Mucosa of stomach (tissue), 1 donor: ENCODE measurements around the gene SUB1.
"Not testable (repeated sequence)": the region's sequence is repeated elsewhere in the genome, so short reads cannot be mapped to it uniquely, and the experiment has no call there.

Experiments
- H3K27me3 ChIP-seq: one replicate; pipeline ENCODE4 v1.7.0; 2013; ENCODE audit warnings: mild to moderate bottlenecking, low read length; ENCODE audit not compliant: control insufficient read depth, insufficient read depth
- H3K36me3 ChIP-seq: one replicate; pipeline ENCODE4 v1.7.0; 2013; ENCODE audit warnings: low read length; ENCODE audit not compliant: control insufficient read depth, insufficient read depth
- H3K4me1 ChIP-seq: one replicate; pipeline ENCODE4 v1.7.0; 2013; ENCODE audit warnings: mild to moderate bottlenecking, low read length; ENCODE audit not compliant: control insufficient read depth, insufficient read depth
- H3K4me3 ChIP-seq: one replicate; pipeline ENCODE4 v1.7.0; 2013; ENCODE audit warnings: low read length
- H3K9ac ChIP-seq: one replicate; pipeline ENCODE4 v1.7.0; 2013; ENCODE audit warnings: mild to moderate bottlenecking, low read length, moderate library complexity
- H3K9me3 ChIP-seq: one replicate; pipeline ENCODE4 v1.7.0; 2013; ENCODE audit warnings: mild to moderate bottlenecking, low read length, moderate library complexity; ENCODE audit not compliant: control insufficient read depth
- donor health status: Pancreatic carcinoma.

SUB1 gene

GRCh38 chr5:32612134-32612888 lies 27.0 kb downstream of the SUB1 start:
- Histone ChIP-seq H3K4me1 (no peaks in the 10 kb centered on the region), H3K9ac (no peak overlapping the region), H3K27me3 (no peaks in the 10 kb centered on the region), H3K36me3 (no peaks in the 10 kb centered on the region), H3K4me3 (no peak overlapping the region), H3K9me3 (no peaks in the 10 kb centered on the region)

- Histone ChIP-seq H3K4me1 (no peaks in the 10 kb centered on the region), H3K9ac (no peak overlapping the region), H3K36me3 (no peaks in the 10 kb centered on the region), H3K9me3 (no peaks in the 10 kb centered on the region), H3K27me3 (no peaks in the 10 kb centered on the region), H3K4me3 (no peak overlapping the region)
Observed at GRCh38 chr5:32613050-32613672, 27.8 kb downstream of the SUB1 start.

GRCh38 chr5:32615236-32615635 lies 29.9 kb downstream of the SUB1 start:
- no peaks in the 10 kb centered on the region for H3K9me3 ChIP-seq
- H3K4me1 ChIP-seq = no peaks in the 10 kb centered on the region
- H3K9ac ChIP-seq = no peak overlapping the region
- no peaks in the 10 kb centered on the region for H3K36me3 ChIP-seq
- H3K27me3 ChIP-seq = no peaks in the 10 kb centered on the region
- H3K4me3 ChIP-seq = no peak overlapping the region

- no peaks in the 10 kb centered on the region for H3K9me3 ChIP-seq
- no peak overlapping the region for H3K9ac ChIP-seq
- no peaks in the 10 kb centered on the region for H3K36me3 ChIP-seq
- H3K4me3 ChIP-seq = no peak overlapping the region
- no peaks in the 10 kb centered on the region for H3K27me3 ChIP-seq
- no peaks in the 10 kb centered on the region for H3K4me1 ChIP-seq
Observed at GRCh38 chr5:32618962-32619361, 33.6 kb downstream of the SUB1 start.

- Histone ChIP-seq H3K9me3 (no peaks in the 10 kb centered on the region), H3K27me3 (no peaks in the 10 kb centered on the region), H3K36me3 (no peaks in the 10 kb centered on the region), H3K4me3 (no peak overlapping the region), H3K4me1 (no peaks in the 10 kb centered on the region), H3K9ac (no peak overlapping the region)
Observed at GRCh38 chr5:32621256-32621655, 35.9 kb downstream of the SUB1 start.

- Histone ChIP-seq H3K4me3 (no peak overlapping the region), H3K36me3 (no peaks in the 10 kb centered on the region), H3K4me1 (no peaks in the 10 kb centered on the region), H3K27me3 (no peaks in the 10 kb centered on the region), H3K9ac (no peak overlapping the region), H3K9me3 (no peaks in the 10 kb centered on the region)
Observed at GRCh38 chr5:32625106-32625505, 39.7 kb downstream of the SUB1 start.

- Histone ChIP-seq H3K36me3 (no peaks in the 10 kb centered on the region), H3K4me1 (no peaks in the 10 kb centered on the region), H3K27me3 (no peaks in the 10 kb centered on the region), H3K9me3 (no peaks in the 10 kb centered on the region), H3K4me3 (no peak overlapping the region), H3K9ac (no peak overlapping the region)
Observed at GRCh38 chr5:32625547-32625946, 40.2 kb downstream of the SUB1 start.

GRCh38 chr5:32627219-32627870 lies 42.0 kb downstream of the SUB1 start:
- no peaks in the 10 kb centered on the region for H3K9me3 ChIP-seq
- H3K27me3 ChIP-seq = no peaks in the 10 kb centered on the region
- H3K9ac ChIP-seq = no peak overlapping the region
- no peak overlapping the region for H3K4me3 ChIP-seq
- no peaks in the 10 kb centered on the region for H3K4me1 ChIP-seq
- H3K36me3 ChIP-seq = no peaks in the 10 kb centered on the region

GRCh38 chr5:32628049-32628844 lies 42.9 kb downstream of the SUB1 start:
- Histone ChIP-seq H3K4me3 (no peak overlapping the region), H3K4me1 (no peaks in the 10 kb centered on the region), H3K9me3 (no peaks in the 10 kb centered on the region), H3K9ac (no peak overlapping the region), H3K36me3 (no peaks in the 10 kb centered on the region), H3K27me3 (no peaks in the 10 kb centered on the region)

- H3K4me1 ChIP-seq = no peaks in the 10 kb centered on the region
- no peak overlapping the region for H3K4me3 ChIP-seq
- no peaks in the 10 kb centered on the region for H3K9me3 ChIP-seq
- no peaks in the 10 kb centered on the region for H3K27me3 ChIP-seq
- no peak overlapping the region for H3K9ac ChIP-seq
- H3K36me3 ChIP-seq = no peaks in the 10 kb centered on the region
Observed at GRCh38 chr5:32630867-32631491, 45.6 kb downstream of the SUB1 start.

GRCh38 chr5:32633017-32633416 lies 47.7 kb downstream of the SUB1 start:
- not testable (repeated sequence) for H3K9me3 ChIP-seq, H3K9ac ChIP-seq, H3K36me3 ChIP-seq, H3K4me3 ChIP-seq, H3K4me1 ChIP-seq, H3K27me3 ChIP-seq
